ENCODE measurements around the gene ARV1.
"Not testable (repeated sequence)": the region's sequence is repeated elsewhere in the genome, so short reads cannot be mapped to it uniquely, and the experiment has no call there.

ARV1 gene

GRCh38 chr1:231020139-231020601 is 41.3 kb downstream of the ARV1 start:
- no peak for DNase-seq

- DNase-seq: no peak
Observed at GRCh38 chr1:231020816-231021215, 41.9 kb downstream of the ARV1 start.

GRCh38 chr1:231021540-231022031 is 42.7 kb downstream of the ARV1 start:
- no peak for DNase-seq

GRCh38 chr1:231022543-231022942 is 43.6 kb downstream of the ARV1 start:
- DNase-seq: not testable (repeated sequence)

GRCh38 chr1:231023150-231023549 is 44.3 kb downstream of the ARV1 start:
- DNase-seq: no peak

GRCh38 chr1:231026576-231026975 is 47.7 kb downstream of the ARV1 start:
- DNase-seq: no peak

GRCh38 chr1:231027136-231027925 is 48.4 kb downstream of the ARV1 start:
- DNase-seq: no peak

- DNase-seq: no peak
Observed at GRCh38 chr1:231027971-231028370, 49.1 kb downstream of the ARV1 start.

GRCh38 chr1:231028682-231029081 is 49.8 kb downstream of the ARV1 start:
- no peak for DNase-seq

- DNase-seq: not testable (repeated sequence)
Observed at GRCh38 chr1:231029247-231029646, 50.4 kb downstream of the ARV1 start.

- DNase-seq: no peak
Observed at GRCh38 chr1:231029841-231030240, 50.9 kb downstream of the ARV1 start.

- no peak for DNase-seq
Observed at GRCh38 chr1:231032963-231033362, 54.1 kb downstream of the ARV1 start.

- no peak for DNase-seq
Observed at GRCh38 chr1:231035799-231036198, 56.9 kb downstream of the ARV1 start.

- no peak for DNase-seq
Observed at GRCh38 chr1:231036416-231036815, 57.5 kb downstream of the ARV1 start.

GRCh38 chr1:231037585-231038517 is 59.0 kb downstream of the ARV1 start:
- no peak for DNase-seq

GRCh38 chr1:231039161-231040018 is 60.5 kb downstream of the ARV1 start:
- peak; percentile 31 for DNase-seq

- peak; percentile 40 for DNase-seq
Observed at GRCh38 chr1:231040019-231040799, 61.3 kb downstream of the ARV1 start, which contains the start of gene FAM89A. TSS of gene FAM89A (minus strand) at chr1:231040254. CDS start at chr1:231040211, 43 bp downstream.

- no peak for DNase-seq
Observed at GRCh38 chr1:231040800-231041718, 62.2 kb downstream of the ARV1 start.

- no peak for DNase-seq
Observed at GRCh38 chr1:231041719-231042261, 62.9 kb downstream of the ARV1 start.

- DNase-seq: no peak
Observed at GRCh38 chr1:231044588-231044987, 65.7 kb downstream of the ARV1 start.

Measured in fibroblast of skin of abdomen (primary cell).